ENCODE measurements around the gene ITPRIPL2.

Gene ITPRIPL2

GRCh38 chr16:19138601-19139000 lies 24.8 kb downstream of the ITPRIPL2 start:
- no peak overlapping the region for H3K4me3 ChIP-seq (ENCODE audit: low read depth, low read length)
- no peak for DNase-seq (ENCODE audit: low read depth)
- no peak for TF ChIP-seq CTCF (IDR thresholded peaks at IDR 0.05; ENCODE audit: low read depth, low read length, missing control alignments)
- in situ Hi-C loops (cut with HindIII; ENCODE audit: low sequenced_read_pairs) = no loop called here

- H3K4me3 ChIP-seq (ENCODE audit: low read depth, low read length) = no peak overlapping the region
- no peak for DNase-seq (ENCODE audit: low read depth)
- in situ Hi-C loops (cut with HindIII; ENCODE audit: low sequenced_read_pairs) = no loop called here
- TF ChIP-seq CTCF (IDR thresholded peaks at IDR 0.05; ENCODE audit: low read depth, low read length, missing control alignments) = no peak
These were observed 25.8 kb downstream of the ITPRIPL2 start for GRCh38 chr16:19139436-19140091.

- no peak overlapping the region for H3K4me3 ChIP-seq (ENCODE audit: low read depth, low read length)
- DNase-seq (ENCODE audit: low read depth) = no peak
- no peak for TF ChIP-seq CTCF (IDR thresholded peaks at IDR 0.05; ENCODE audit: low read depth, low read length, missing control alignments)
- in situ Hi-C loops (cut with HindIII; ENCODE audit: low sequenced_read_pairs) = no loop called here
These were observed 26.6 kb downstream of the ITPRIPL2 start for GRCh38 chr16:19140396-19140795.

GRCh38 chr16:19142939-19143598 lies 29.3 kb downstream of the ITPRIPL2 start:
- in situ Hi-C loops (cut with HindIII; ENCODE audit: low sequenced_read_pairs) = no loop called here

GRCh38 chr16:19143599-19143956 lies 29.8 kb downstream of the ITPRIPL2 start:
- H3K4me3 ChIP-seq (ENCODE audit: low read depth, low read length) = no peak overlapping the region
- no peak for DNase-seq (ENCODE audit: low read depth)
- in situ Hi-C loops (cut with HindIII; ENCODE audit: low sequenced_read_pairs) = no loop called here
- no peak for TF ChIP-seq CTCF (IDR thresholded peaks at IDR 0.05; ENCODE audit: low read depth, low read length, missing control alignments)

More at GRCh38 chr16:19142939-19143598, 29.3 kb downstream of the ITPRIPL2 start:
- DNase-seq (ENCODE audit: low read depth) = no peak
- no peak overlapping the region for H3K4me3 ChIP-seq (ENCODE audit: low read depth, low read length)
- TF ChIP-seq CTCF (IDR thresholded peaks at IDR 0.05; ENCODE audit: low read depth, low read length, missing control alignments) = no peak

- DNase-seq (ENCODE audit: low read depth) = no peak
- in situ Hi-C loops (cut with HindIII; ENCODE audit: low sequenced_read_pairs) = no loop called here
- no peak overlapping the region for H3K4me3 ChIP-seq (ENCODE audit: low read depth, low read length)
- no peak for TF ChIP-seq CTCF (IDR thresholded peaks at IDR 0.05; ENCODE audit: low read depth, low read length, missing control alignments)
These were observed 31.2 kb downstream of the ITPRIPL2 start for GRCh38 chr16:19145010-19145409.

All from astrocyte of the cerebellum (primary cell).